HL-60 (cell line): ENCODE results near the gene SOSTDC1.

Experiments
- DNase-seq, 2 experiments: peaks; one replicate each; pipeline ENCODE4 v3.0.0-alpha.2; 2010 to 2020; ENCODE audit warnings: low read depth in 1 of 2, low spot score in 1 of 2
- H3K27ac ChIP-seq: fragments of 250-450 bp; sonication (Bioruptor Pico); replicated peaks from 2 replicates; pipeline ENCODE4 v1.5.1; 2020; ENCODE audit warnings: mild to moderate bottlenecking, moderate library complexity
- H3K27me3 ChIP-seq: fragments of 250-450 bp; sonication (Bioruptor Pico); 2 replicates; pipeline ENCODE4 v1.5.1; 2021; ENCODE audit warnings: mild to moderate bottlenecking, moderate library complexity; ENCODE audit not compliant: insufficient read depth, poor library complexity, severe bottlenecking
- H3K4me3 ChIP-seq: replicated peaks from 2 replicates; pipeline ENCODE4 v1.5.1; 2011; ENCODE audit warnings: mild to moderate bottlenecking, control low read depth, low read length; ENCODE audit not compliant: insufficient read depth
- GABPA ChIP-seq: IDR thresholded peaks from 2 replicates; pipeline ENCODE4 v1.6.1; 2012; ENCODE audit warnings: low read depth
- POLR2AphosphoS5 ChIP-seq: IDR thresholded peaks from 2 replicates; pipeline ENCODE4 v1.6.1; 2012; ENCODE audit warnings: low read depth
- SPI1 ChIP-seq: IDR thresholded peaks from 2 replicates; pipeline ENCODE4 v1.6.1; 2012; ENCODE audit warnings: low read depth, mild to moderate bottlenecking, borderline replicate concordance
- TF ChIP-seq, protein P1 (sequence below): IDR thresholded peaks from one replicate; pipeline ENCODE4 v1.5.1; 2011; ENCODE audit warnings: low read length, control low read depth, inconsistent platforms; ENCODE audit not compliant: insufficient read depth
- TF ChIP-seq, protein P2 (sequence below): IDR thresholded peaks from 2 replicates; pipeline ENCODE4 v1.6.1; 2012; ENCODE audit warnings: low read depth; ENCODE audit not compliant: insufficient replicate concordance

Gene SOSTDC1

GRCh38 chr7:16420649-16421332 lies 44.7 kb downstream of the SOSTDC1 start:
- peak overlapping the region; percentile 67 for H3K27ac ChIP-seq
- peak overlapping the region; percentile 40 for H3K4me3 ChIP-seq
- no peaks in the 10 kb centered on the region for H3K27me3 ChIP-seq
- TF ChIP-seq POLR2AphosphoS5, result peak; percentile 83
- TF ChIP-seq, protein P1, sequence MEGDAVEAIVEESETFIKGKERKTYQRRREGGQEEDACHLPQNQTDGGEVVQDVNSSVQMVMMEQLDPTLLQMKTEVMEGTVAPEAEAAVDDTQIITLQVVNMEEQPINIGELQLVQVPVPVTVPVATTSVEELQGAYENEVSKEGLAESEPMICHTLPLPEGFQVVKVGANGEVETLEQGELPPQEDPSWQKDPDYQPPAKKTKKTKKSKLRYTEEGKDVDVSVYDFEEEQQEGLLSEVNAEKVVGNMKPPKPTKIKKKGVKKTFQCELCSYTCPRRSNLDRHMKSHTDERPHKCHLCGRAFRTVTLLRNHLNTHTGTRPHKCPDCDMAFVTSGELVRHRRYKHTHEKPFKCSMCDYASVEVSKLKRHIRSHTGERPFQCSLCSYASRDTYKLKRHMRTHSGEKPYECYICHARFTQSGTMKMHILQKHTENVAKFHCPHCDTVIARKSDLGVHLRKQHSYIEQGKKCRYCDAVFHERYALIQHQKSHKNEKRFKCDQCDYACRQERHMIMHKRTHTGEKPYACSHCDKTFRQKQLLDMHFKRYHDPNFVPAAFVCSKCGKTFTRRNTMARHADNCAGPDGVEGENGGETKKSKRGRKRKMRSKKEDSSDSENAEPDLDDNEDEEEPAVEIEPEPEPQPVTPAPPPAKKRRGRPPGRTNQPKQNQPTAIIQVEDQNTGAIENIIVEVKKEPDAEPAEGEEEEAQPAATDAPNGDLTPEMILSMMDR, result no peak
- DNase-seq, result peak; percentile 41 to 81

GRCh38 chr7:16420329-16420648 lies 45.2 kb downstream of the SOSTDC1 start:
- DNase-seq, result no peak
- H3K27ac ChIP-seq, result peak overlapping the region; percentile 67
- H3K4me3 ChIP-seq, result peak overlapping the region; percentile 40
- no peaks in the 10 kb centered on the region for H3K27me3 ChIP-seq
- TF ChIP-seq SPI1 (no peak), GABPA (no peak), POLR2AphosphoS5 (no peak)
- TF ChIP-seq, protein P1, result no peak
- TF ChIP-seq, protein P2, sequence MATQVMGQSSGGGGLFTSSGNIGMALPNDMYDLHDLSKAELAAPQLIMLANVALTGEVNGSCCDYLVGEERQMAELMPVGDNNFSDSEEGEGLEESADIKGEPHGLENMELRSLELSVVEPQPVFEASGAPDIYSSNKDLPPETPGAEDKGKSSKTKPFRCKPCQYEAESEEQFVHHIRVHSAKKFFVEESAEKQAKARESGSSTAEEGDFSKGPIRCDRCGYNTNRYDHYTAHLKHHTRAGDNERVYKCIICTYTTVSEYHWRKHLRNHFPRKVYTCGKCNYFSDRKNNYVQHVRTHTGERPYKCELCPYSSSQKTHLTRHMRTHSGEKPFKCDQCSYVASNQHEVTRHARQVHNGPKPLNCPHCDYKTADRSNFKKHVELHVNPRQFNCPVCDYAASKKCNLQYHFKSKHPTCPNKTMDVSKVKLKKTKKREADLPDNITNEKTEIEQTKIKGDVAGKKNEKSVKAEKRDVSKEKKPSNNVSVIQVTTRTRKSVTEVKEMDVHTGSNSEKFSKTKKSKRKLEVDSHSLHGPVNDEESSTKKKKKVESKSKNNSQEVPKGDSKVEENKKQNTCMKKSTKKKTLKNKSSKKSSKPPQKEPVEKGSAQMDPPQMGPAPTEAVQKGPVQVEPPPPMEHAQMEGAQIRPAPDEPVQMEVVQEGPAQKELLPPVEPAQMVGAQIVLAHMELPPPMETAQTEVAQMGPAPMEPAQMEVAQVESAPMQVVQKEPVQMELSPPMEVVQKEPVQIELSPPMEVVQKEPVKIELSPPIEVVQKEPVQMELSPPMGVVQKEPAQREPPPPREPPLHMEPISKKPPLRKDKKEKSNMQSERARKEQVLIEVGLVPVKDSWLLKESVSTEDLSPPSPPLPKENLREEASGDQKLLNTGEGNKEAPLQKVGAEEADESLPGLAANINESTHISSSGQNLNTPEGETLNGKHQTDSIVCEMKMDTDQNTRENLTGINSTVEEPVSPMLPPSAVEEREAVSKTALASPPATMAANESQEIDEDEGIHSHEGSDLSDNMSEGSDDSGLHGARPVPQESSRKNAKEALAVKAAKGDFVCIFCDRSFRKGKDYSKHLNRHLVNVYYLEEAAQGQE, result no peak

DNA sequence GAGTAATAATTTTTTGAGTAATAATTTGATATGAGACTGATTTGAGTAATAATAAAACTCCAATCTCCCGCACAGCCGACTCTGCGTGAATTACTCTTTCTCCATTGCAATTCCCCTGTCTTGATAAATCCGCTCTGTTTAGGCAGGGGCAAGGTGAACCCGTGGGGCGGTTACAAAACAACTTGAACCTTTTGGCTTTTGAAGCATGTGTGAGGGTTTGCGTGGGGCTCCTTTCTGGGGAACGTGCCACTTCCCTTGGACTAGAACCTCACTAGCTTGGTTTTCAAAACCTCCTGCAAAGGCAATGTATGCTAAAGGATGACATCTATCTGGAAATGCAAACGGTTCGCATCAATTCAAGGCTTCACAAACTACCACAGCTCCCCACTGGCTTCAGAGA lies 45.7 kb downstream of the SOSTDC1 start:
- H3K27me3 ChIP-seq, result no peaks in the 10 kb centered on the region
- H3K4me3 ChIP-seq, result no peak overlapping the region
- TF ChIP-seq, protein P1, result no peak
- no peak overlapping the region; the same call in 1 of the 2 replicates for H3K27ac ChIP-seq
- DNase-seq, result no peak

DNA sequence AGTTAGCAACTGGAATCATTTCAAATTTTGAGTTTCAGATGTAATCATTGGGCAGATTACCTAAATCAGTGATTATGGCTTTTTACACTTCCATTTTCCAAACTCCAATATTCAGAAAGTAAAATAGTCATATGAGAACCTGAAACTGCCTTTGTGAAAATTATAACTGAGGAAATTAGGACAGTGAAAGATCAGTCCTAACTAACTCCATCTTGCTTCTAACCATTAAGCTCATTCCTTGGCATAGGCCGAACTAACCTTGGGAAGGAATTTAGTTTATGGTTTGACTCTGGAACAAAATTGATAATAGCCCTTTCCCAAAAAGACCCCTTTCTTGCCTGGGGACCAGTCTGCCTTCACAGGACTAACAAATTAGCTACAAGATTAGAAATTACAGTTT lies 46.4 kb downstream of the SOSTDC1 start:
- TF ChIP-seq GABPA (no peak), POLR2AphosphoS5 (no peak), SPI1 (no peak)
- TF ChIP-seq, protein P2, result no peak
- TF ChIP-seq, protein P1, result no peak
- H3K4me3 ChIP-seq, result no peak overlapping the region
- no peak for DNase-seq
- no peak overlapping the region for H3K27ac ChIP-seq
- no peaks in the 10 kb centered on the region for H3K27me3 ChIP-seq
